Brain pericyte (primary cell): ENCODE measurements around the gene CLRN3.

ENCODE experiments used
- DNase-seq: peaks from one replicate; pipeline ENCODE4 v3.0.0-alpha.2; 2012; ENCODE audit warnings: low read depth, low spot score

Gene CLRN3

DNA sequence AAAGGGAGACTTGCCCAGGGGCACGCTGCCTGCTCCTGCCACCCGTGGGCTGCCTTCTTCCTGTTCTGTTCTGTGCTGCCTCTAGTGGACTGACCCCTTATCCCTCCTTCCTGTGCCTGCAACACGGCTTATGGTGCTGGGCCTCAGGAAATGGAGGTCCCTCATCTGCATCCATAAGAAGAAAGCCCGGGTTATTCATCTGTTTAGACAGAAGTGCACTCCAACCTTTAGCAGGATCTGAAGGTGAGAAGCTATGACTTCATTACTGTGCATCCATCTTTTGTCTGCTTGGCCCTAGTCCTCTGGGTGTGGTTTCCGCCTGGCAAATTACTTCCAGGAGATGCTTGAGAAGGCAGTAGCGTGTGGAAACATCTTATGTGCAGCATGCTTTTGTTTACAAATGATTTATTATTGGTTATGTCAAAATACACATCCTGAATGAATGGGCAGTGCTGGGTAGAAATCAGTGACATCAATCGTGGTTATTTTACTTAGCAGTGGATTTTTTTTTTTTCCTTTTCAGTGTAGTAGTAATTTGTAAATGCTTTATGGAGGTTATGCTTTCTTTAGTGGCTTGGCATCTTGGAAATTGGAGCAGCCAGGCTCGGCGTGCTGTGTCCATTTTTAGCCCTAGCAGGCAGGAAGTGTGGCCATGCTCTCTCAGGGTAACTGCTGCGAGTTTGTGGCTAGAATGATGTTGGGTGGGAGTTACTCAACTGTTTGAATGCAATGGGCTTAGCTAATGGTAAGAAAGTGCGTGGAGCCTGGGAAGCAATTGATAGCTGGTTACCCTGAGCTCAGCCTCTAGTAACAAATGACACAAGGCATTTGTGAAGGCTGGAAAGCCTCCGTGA, 26.9 kb upstream of the CLRN3 start:
- no peak for DNase-seq

DNA sequence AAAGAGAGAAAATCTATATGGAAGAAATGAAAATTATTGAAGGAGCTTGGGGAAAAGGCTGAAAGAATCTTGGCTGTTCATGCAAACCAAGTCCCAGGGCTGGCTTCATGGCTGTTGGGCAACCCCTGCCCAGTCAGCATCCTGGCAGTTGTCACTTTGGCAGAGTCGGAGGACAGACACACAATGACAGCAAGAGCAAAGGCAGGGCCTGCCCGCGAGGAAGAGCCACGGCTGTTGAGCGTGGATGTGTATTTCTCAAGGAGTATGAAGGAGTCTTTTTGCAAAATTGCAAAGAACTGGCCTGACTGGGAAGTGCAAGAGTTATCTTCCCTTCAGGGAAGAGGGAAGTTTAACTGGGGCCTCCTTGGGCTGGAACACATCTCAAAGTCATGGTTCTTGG, 25.8 kb upstream of the CLRN3 start:
- no peak for DNase-seq

DNA sequence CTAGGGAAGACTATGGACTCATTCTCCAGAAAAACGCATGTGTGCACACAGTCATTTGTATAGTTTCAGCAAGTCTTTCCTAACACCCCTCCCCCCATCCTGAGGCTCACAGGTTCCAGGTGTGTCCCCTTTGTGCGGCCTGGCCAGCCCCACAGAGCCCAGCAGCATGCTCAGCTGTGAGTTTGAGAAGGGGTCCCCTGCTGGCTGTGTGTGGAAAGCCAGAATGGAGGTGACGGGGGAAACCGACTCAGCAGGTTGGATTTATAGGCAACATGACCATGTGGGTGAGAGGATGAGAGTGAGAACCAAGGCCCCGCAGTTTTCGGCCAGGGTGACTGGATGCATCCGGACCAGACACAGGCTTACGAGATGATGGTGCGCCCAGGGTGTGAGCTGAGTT, 24.1 kb upstream of the CLRN3 start:
- DNase-seq = no peak

DNA sequence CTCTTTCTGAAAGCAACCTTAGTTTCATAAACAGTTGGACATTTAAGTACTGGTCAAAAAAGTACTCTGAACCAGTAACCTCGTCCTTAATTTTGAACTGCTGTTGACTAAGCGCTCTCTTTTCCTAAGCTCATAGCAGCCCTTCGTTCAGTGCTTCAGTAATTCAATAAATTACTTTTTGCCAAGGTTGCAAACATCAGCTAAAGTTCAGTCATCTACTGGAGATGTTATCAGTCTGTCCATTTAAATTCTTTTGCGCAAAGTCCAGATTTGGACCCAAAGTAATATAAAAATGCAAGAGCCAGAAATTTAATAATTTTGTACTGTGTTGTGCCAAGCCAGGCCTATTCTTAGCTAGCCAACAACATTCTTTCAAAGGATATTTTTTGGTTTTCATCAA, 22.6 kb upstream of the CLRN3 start:
- no peak for DNase-seq

DNA sequence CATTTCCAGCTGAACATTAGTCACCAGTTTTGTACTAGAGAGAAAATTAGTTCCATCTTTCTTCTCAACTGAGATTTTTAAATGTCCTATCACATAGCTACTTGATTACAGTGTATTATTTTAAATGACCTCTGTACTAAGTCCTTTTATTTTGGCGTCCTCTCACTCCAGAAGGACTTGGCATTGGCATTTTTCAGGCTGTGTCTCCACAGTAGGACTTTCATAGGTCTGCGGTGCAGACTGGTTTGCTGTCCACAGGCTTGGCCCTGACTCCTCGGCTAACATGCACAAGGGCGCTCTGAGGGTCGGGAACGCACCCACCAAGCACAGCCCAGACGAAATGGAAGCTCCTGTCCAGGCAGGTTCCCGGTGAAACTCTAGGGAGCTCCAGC, 20.6 kb upstream of the CLRN3 start:
- no peak for DNase-seq

DNA sequence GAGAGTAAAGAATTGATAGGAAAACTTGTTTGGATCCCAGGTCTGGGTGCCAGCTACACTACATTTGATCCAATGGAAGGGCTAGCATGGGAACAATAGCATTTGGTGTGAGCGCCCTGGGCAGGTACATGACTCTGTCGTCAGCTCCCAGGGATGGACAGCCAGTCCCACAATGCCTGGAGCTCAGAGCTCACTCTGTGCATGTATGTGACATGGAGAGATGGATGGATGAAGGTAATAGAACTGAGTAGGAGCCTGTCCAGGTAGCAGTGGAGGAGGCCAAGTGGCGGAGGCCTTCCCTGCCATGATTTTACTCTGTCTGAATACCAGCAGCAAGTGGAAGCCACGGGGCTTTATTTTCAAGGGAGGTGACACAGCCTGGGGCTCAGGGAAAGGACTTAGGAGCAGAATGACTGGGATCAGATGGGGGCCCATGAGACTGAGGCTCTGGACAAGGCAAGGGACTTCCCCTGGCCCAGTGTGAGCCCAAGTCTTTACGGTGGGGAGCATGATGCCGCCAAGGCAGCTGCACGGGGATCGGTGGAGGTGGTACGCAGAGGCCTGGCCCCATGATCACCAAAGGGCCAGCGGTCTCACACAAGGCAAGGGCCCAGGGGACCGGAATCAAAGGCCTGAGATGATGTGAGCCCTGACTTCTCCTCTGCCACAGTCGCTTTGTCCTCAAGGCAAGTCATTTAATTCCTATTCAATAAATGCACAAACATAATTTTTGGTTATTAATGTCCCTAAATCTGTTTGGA, 20.0 kb upstream of the CLRN3 start:
- no peak for DNase-seq

DNA sequence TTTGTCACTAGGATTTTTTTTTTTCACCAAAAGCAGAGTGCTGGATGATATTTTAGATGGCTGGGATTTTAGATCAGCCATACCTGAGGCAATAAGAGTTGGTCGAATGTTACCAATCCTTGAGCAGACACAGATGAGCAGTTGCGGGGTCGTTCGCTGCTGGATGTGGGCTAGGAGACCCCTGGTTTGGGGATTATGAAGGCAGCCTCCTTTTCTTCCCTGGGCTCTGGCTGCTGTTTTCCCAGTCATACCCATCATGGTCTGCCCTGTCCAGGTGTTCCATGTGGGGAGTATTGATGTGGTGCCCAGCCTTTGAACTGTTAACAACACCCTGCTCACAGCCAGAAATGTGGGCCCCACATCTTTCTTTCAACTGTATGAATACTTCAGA, 19.1 kb upstream of the CLRN3 start:
- no peak for DNase-seq

DNA sequence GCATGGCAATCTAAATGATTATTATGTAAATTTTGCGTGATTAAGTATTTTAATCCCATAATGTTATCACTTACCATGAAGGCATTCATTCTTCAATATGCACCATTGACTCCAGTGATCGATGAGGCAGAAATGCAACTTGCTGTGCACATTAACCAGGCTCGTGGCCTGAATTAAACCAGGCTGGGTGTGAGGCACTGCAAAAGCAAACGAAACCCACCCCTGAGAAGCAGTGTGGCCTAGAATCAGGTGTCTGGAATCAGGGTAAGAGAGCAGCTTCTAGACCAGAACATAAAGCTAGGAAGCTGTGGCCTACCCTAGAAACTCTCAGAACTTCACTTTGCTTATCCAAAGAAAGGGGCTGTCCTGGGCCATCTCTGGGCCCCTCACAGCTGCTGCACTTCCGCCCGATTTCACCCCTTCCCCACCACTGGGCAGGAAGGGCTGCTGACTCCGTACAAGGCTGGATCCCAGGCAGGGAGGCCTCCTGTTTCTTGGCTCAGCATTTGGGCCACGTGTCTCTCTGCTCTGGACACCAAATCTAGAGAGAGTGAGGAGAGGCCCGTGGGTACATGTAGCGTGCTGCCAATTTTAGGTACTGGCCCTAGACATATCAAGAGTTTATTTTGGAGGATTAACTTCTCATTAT, 18.6 kb upstream of the CLRN3 start:
- DNase-seq = no peak

DNA sequence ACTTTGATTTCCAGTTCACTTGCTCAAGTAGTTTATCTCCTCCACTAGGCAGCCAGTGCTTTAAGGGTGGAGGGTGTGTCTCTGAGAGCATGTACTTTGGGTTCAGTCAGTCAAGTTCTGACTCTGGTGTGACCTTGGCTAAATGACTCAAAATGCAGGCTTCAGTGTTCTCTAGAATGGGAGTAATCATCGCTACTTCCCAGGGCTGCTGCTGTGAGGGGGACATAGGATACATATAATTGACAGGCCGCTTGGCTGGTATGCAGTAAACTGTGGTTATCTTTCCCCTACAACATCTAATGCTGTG, 17.7 kb upstream of the CLRN3 start:
- DNase-seq = no peak

DNA sequence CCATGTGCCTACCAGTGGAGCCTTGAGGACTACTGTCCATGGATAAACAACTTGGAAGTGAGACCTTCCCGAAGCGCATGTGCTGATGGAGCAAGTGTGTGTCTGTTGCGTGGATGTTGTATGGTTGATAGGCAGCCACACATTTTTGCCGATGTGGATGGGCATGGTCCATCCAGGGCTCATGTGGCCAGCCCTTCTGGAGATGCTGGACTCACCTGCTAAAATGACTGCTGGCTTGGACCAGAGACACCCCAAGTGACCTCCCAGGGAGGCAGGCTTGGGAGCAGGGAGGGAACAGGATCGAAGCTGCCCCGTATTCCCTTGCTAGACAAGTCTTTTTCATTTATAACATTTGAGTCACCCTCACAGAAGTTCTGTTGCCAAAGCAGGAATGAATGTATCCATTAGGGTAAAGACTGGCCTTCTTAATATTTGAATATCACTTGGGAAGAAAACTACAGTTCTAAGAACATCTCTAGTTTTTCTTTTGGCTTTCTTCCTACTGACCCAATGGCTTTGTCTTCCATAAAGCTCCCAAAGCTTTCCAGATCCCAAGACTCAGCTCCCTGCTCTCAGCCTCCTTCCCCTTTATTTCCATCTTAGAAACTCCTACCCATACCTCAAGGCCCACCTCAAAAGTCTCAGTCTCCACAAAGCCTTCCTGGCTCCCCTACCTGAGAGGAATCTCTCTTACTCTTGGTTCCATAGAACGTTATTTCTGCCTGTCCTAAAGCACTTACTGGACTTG, 17.1 kb upstream of the CLRN3 start:
- DNase-seq = no peak

DNA sequence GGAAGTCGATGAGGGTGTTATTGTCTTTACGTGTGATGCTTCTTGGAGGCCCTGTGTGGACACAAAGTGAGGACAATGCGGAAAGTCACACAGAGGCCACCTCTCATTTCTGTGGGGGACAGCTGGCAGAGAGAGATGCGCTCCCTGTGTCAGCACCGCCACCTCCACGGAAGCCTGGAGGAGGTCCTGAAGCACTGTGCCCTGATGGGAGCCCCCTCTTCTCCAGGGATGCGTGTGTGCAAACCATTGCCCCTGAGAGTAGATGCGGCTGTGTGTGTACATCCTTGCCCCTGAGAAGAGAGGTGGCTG, 16.2 kb upstream of the CLRN3 start:
- DNase-seq = no peak

DNA sequence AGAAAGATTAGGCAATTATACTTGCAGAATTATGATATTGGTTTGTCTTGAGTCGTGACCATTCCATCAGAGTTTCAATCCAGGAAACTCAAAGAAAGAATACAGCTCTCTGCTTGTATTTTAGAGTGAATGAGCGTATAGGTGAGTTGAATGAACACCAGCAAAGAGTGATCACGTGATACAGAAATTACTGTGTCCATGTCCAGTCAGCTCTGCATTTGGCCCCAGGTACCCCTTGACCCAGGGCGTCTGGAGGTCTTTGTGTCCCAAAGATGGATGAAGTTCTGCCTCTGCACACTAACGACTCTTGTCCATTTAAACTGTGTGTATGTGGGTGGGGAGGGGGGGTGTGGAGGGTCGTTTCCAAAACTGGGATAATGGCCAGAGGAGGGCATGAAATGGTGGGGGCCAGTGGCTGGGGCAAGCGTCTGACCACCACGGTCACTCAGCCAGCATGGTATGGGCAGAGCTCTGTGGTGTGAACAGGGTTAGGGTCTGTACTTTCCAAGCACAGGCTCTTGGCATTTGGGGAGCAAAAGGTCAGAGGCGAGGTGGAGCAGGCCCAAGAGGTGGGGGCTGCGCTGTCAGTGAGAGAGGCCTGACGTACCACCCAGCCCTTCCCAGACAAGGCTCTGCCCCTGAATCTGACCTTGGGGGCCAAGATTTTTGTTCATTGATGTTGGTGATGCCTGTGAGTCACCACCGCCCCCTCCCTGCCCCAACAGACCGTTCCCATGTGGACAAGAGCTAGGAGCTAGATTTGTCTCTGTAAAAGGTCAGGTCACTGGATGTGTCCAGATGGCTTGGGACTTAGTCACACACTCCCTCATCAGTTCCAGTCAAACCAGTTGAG, 15.6 kb upstream of the CLRN3 start:
- no peak for DNase-seq

DNA sequence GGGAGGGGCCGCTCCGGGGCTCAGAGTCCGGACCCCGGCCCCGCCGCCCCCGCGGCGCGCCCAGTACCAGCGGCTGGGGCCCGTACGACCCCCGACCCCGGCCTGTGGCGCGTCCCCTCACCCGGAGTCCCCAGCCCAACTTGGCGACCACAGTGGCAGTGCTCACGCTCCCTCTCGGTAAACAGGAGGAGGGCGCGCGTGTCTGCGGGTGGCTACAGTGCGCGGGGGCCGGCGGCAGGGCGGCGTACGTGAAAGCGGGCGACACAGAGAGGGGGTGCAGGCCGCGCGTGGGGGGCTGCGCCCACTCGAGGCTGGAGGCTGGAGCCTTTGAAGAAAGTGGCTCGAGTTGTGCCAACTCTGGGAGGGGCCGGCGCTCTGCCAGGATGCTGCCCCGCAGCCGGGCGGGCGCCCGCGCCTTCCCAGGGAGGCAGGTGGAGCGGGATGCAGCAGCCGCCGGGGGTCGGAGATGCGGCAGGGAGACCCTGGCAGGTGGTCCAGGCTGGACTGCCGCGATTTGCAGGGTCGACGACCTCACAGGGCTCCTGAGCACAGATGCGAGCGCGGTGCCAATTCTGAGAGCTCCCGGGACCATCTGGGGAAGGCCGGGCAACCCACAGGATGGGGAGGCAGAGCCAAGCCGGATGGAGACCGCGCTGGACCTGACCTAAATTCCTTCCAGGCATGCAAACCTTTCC, 14.8 kb upstream of the CLRN3 start:
- no peak for DNase-seq

DNA sequence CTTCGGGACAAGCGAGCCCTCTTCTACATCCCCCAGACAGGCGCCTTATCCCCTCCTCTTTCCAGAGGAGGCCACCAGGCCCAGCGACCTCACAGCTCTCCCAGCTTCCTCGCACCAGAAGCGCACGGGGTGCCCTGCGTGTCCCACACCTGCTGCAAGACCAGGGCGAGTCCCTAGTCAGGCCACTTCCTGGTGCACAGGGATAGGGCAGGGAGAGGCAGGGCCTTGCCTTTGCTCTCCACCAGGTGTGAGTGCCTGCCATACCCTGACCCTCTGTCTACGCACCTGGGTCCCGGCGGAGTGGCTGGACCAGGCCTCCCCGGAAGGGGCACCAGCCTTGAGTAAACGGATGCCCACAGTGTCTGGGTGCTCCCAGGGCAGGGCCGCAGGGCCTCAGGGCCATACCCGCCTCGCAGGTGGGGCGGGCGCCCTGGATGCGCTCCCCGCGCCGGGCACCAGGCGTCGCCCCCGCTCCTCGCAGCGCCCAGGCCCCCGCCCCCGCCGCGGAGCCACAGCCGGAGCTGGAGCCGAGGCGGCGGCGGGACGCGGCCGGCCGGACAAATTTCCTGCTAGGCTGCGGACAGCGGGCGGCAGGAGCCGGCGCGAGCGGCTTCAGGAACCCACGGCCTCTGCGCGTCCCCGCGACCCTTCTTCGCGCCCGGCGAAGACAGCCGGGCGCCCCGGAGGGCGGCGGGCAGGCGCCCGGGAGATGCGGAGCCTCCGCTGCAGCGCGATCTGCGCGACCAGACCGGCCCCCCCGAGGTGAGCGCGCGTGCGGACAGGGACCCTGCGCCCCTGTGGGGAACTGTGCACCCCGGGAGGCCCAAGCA, 14.0 kb upstream of the CLRN3 start, which contains the start of gene PTPRE:
PTPRE (plus strand) TSS at position 556 of the 830 bp plus-strand sequence. CDS start 133,779 bp downstream, outside the sequence.
- DNase-seq = no peak

DNA sequence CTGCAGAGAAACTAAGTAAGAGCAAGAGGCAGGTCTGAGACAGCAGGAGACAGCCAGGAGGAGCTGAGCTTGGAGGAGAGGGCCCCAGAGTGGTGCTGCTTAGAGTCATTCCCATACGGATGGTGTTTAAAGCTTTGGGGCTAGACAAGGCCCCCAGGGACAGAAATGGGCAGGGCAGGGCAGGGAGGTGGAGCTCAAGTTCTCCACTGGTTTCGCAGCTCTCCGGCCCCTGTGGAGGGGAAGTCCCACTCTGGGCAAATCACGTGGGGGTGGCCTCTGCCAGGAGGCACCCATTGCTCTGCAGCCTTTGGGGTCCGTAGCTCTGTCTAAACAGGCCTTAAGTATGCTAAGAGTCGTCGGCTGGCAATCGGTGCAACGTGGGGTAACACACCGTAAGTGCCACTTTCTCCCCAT, 13.1 kb upstream of the CLRN3 start:
- no peak for DNase-seq

DNA sequence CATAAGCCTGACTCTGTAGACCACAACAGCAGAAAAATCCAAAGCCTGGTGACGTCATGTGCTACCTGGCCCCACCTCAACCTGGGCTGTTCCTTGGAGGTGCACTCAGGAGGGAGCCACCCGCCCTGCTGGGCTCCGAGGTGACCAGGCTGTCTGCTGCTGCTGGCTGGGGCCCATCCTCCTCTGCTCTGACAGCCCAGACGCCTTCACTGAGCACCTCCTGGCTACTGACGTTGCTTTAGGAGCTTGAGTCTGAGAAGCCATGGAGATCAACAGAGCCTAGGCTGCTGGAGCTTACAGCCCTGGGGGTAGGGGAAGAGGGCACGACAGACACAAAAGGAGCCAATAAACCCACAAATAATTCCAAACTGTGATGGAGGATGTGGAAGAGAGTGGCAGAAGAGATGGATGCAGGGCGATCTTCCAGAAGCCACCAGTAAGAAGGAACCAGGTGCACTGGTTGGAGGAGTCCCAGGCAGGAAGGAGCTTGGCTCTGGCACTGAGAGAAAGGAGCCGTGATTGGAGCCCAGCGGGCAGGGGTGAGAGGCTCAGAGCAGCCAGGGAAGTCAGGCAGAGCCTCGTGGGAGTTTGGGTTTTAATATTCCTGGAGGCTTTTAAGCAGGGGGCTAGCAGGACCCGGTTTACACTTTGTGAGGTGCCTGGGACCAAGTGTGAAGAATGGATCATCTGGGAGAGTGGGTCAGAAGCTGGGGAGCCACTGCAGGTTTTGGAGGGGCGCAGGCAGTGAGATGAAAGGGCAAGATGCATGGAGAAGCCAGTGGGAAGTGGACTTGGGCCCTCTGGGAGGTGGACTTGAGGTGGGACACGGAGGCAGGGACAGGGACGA, 12.5 kb upstream of the CLRN3 start:
- DNase-seq = no peak

DNA sequence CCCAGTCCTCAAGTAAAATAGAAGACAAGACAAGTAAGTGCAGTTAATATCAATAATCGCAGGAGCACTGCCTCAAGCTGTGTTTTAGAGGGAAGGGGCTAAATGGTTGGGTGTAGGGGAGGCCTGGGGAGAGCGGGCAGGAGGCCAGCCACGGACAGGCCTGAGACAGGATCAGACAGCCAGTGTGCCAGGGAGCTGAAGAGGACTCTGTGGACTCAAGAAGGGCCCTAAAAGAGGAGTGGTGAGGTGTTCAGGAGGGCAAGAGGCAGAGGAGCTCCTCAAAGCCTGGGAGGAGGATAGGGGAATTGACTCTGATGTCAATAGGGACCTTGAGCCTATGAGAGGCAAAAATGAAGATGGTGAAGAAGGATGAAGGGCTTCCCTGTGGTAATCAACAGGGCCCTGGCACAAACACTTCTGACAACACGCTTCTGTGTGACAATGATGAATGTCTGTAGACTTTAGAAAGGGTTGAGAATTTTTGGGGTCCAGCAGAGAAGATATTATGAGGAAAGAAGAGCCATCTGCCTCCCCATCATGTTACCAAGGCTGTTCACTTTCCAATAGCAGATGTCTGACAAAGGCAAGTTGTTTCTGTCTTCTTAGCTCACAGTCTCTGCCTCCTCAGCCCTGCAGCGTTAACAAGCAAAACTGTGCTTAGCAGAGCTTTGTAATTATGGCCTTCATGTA, 11.7 kb upstream of the CLRN3 start:
- no peak for DNase-seq

DNA sequence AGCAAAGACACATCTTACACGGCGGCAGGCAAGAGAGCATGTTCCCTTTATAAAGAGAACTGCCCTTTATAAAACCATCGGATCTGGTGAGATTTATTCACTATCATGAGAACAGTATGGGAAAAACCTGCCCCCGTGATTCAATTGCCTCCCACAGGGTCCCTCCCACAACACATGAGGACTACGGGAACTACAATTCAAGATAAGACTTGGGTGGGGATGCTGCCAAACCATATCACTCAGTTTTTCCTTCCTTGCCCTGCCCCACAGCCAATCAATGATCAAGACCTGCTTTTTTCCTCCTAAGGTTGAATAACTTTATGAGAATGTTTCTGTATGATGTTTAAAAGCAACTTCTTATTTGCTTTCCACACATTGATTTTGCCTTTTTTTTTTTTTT, 11.0 kb upstream of the CLRN3 start:
- no peak for DNase-seq
